Ishikawa (cell line): ENCODE measurements around the gene NR6A1.

Experiments used
- CREB1 ChIP-seq: IDR thresholded peaks from 2 replicates; pipeline ENCODE4 v1.6.1; 2012; ENCODE audit warnings: low read depth
- EGR1 ChIP-seq: IDR thresholded peaks from 2 replicates; pipeline ENCODE4 v1.6.1; 2012
- EP300 ChIP-seq: IDR thresholded peaks from 2 replicates; pipeline ENCODE4 v1.6.1; 2012; ENCODE audit warnings: borderline replicate concordance
- RAD21 ChIP-seq: IDR thresholded peaks from 2 replicates; pipeline ENCODE4 v1.6.1; 2012; ENCODE audit warnings: low read depth
- TCF12 ChIP-seq: IDR thresholded peaks from 2 replicates; pipeline ENCODE4 v1.6.1; 2012; ENCODE audit warnings: low read depth
- TF ChIP-seq, protein P1 (sequence below): IDR thresholded peaks from 2 replicates; pipeline ENCODE4 v1.6.1; 2012; ENCODE audit warnings: low read depth, mild to moderate bottlenecking
- TF ChIP-seq, protein P2 (sequence below): IDR thresholded peaks from 2 replicates; pipeline ENCODE4 v1.6.1; 2012

DNA sequence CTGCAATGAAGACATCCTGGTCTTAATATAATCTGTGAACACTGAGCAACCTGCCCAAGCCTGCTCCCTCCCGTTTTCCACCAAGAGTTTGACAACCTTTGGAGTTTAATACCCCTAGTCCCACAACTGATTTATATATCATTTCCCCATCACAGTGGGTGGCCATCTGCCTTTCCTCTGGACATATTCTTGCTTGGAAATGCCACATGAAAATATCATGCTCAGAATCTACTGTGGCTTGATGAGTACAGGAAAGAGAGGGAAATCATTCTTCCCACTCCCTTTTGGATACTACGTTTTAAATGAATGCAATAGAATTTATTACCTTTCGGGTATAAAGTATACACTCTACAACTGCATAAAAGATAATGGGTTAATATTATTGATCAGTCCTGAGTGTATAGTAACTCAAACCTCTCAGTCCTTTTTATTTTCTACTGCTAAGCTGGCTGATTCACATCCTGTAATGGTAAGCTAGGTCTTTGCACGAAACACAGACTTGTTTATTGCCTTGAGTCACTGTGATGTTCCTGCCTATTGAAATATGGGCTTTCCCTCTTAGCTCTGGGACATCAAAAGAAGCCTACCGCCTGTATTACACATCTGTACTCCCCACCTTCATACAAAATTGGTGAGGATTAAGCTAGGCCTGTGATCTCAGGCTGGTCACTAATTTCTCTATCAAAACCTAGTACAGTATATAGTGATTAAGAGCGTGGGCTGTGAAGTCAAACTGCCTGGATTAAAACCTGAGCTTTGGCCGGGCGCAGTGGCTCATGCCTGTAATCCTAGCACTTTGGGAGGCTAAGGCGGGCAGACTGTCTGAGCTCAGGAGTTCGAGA is 196.4 kb downstream of the NR6A1 start:
- TF ChIP-seq EGR1, result no peak
- TF ChIP-seq CREB1, result no peak
- no peak for TF ChIP-seq EP300
- TF ChIP-seq, protein P1, sequence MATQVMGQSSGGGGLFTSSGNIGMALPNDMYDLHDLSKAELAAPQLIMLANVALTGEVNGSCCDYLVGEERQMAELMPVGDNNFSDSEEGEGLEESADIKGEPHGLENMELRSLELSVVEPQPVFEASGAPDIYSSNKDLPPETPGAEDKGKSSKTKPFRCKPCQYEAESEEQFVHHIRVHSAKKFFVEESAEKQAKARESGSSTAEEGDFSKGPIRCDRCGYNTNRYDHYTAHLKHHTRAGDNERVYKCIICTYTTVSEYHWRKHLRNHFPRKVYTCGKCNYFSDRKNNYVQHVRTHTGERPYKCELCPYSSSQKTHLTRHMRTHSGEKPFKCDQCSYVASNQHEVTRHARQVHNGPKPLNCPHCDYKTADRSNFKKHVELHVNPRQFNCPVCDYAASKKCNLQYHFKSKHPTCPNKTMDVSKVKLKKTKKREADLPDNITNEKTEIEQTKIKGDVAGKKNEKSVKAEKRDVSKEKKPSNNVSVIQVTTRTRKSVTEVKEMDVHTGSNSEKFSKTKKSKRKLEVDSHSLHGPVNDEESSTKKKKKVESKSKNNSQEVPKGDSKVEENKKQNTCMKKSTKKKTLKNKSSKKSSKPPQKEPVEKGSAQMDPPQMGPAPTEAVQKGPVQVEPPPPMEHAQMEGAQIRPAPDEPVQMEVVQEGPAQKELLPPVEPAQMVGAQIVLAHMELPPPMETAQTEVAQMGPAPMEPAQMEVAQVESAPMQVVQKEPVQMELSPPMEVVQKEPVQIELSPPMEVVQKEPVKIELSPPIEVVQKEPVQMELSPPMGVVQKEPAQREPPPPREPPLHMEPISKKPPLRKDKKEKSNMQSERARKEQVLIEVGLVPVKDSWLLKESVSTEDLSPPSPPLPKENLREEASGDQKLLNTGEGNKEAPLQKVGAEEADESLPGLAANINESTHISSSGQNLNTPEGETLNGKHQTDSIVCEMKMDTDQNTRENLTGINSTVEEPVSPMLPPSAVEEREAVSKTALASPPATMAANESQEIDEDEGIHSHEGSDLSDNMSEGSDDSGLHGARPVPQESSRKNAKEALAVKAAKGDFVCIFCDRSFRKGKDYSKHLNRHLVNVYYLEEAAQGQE, result no peak
- TF ChIP-seq, protein P2, sequence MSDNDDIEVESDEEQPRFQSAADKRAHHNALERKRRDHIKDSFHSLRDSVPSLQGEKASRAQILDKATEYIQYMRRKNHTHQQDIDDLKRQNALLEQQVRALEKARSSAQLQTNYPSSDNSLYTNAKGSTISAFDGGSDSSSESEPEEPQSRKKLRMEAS, result no peak
- TF ChIP-seq TCF12, result no peak
- TF ChIP-seq RAD21, result no peak
